SJSA1 (cell line): ENCODE measurements around the gene AFG1L. TPM values are rescaled to one million over a fixed set of nuclear protein-coding genes. Genes with fewer than 3 reads are reported as not detected.
"Not testable (repeated sequence)": the region's sequence is repeated elsewhere in the genome, so short reads cannot be mapped to it uniquely, and the experiment has no call there.

ENCODE experiments used
- DNase-seq, 2 experiments: peaks; one replicate each; pipeline ENCODE4 v3.0.0-alpha.2; 2015 to 2020; ENCODE audit warnings: low spot score in 2 of 2, low read depth in 1 of 2
- H3K27ac ChIP-seq: fragments of 250-450 bp; sonication (Bioruptor Pico); 2 replicates; pipeline ENCODE4 v1.5.1; 2020; ENCODE audit warnings: mild to moderate bottlenecking, moderate library complexity
- H3K27me3 ChIP-seq: fragments of 250-450 bp; sonication (Bioruptor Pico); replicated peaks from 2 replicates; pipeline ENCODE4 v1.5.1; 2020; ENCODE audit warnings: mild to moderate bottlenecking, moderate library complexity
- H3K36me3 ChIP-seq: fragments of 250-450 bp; sonication (Bioruptor Pico); 2 replicates; pipeline ENCODE4 v1.5.1; 2020; ENCODE audit warnings: mild to moderate bottlenecking
- H3K4me1 ChIP-seq: fragments of 250-450 bp; sonication (Bioruptor Pico); replicated peaks from 2 replicates; pipeline ENCODE4 v1.6.1; 2021; ENCODE audit warnings: mild to moderate bottlenecking
- H3K4me3 ChIP-seq: fragments of 250-450 bp; sonication (Bioruptor Pico); 2 replicates; pipeline ENCODE4 v1.5.1; 2020; ENCODE audit warnings: mild to moderate bottlenecking
- H3K9me3 ChIP-seq: fragments of 250-450 bp; sonication (Bioruptor Pico); replicated peaks from 2 replicates; pipeline ENCODE4 v1.5.1; 2020; ENCODE audit warnings: mild to moderate bottlenecking
- total RNA-seq: library from RNA; depleted of rRNA; stranded (reverse); fragments of >200 nt; shearing (Covaris generic); gene quantifications from 2 replicates; pipeline ENCODE4 v1.2.3, GENCODE V29; 2014

AFG1L gene
- total RNA-seq, 1 experiment from 2014 or later = 3.0 TPM

GRCh38 chr6:108523697-108524096, 228.8 kb downstream of the AFG1L start:
- Histone ChIP-seq H3K36me3 (no peaks in the 10 kb centered on the region), H3K9me3 (no peaks in the 10 kb centered on the region), H3K27me3 (no peaks in the 10 kb centered on the region), H3K4me1 (no peaks in the 10 kb centered on the region), H3K4me3 (no peak overlapping the region), H3K27ac (no peak overlapping the region)
- DNase-seq = no peak

- no peak for DNase-seq
Measured at GRCh38 chr6:108524528-108525248, 229.8 kb downstream of the AFG1L start.

GRCh38 chr6:108526739-108527174, 231.9 kb downstream of the AFG1L start:
- H3K4me1 ChIP-seq = no peaks in the 10 kb centered on the region
- no peaks in the 10 kb centered on the region for H3K27me3 ChIP-seq
- no peak overlapping the region for H3K4me3 ChIP-seq
- H3K27ac ChIP-seq = no peak overlapping the region
- H3K36me3 ChIP-seq = no peaks in the 10 kb centered on the region
- H3K9me3 ChIP-seq = no peaks in the 10 kb centered on the region
- DNase-seq = peak in 1 of 2 experiments; percentile 31

More at GRCh38 chr6:108524528-108525248, 229.8 kb downstream of the AFG1L start:
- Histone ChIP-seq H3K4me3 (no peak overlapping the region), H3K36me3 (no peaks in the 10 kb centered on the region), H3K27me3 (no peaks in the 10 kb centered on the region), H3K4me1 (no peaks in the 10 kb centered on the region), H3K9me3 (no peaks in the 10 kb centered on the region), H3K27ac (no peak overlapping the region)

GRCh38 chr6:108528878-108529277, 234.0 kb downstream of the AFG1L start:
- Histone ChIP-seq H3K4me3 (no peak overlapping the region), H3K27ac (no peak overlapping the region), H3K4me1 (no peaks in the 10 kb centered on the region), H3K9me3 (no peaks in the 10 kb centered on the region), H3K27me3 (no peaks in the 10 kb centered on the region), H3K36me3 (no peaks in the 10 kb centered on the region)
- DNase-seq = no peak

GRCh38 chr6:108531332-108531731, 236.5 kb downstream of the AFG1L start:
- no peaks in the 10 kb centered on the region for H3K9me3 ChIP-seq
- H3K4me1 ChIP-seq = no peaks in the 10 kb centered on the region
- no peaks in the 10 kb centered on the region for H3K27me3 ChIP-seq
- H3K36me3 ChIP-seq = no peaks in the 10 kb centered on the region
- DNase-seq = no peak
- H3K27ac ChIP-seq = no peak overlapping the region
- H3K4me3 ChIP-seq = no peak overlapping the region

- no peak overlapping the region for H3K27ac ChIP-seq
- no peaks in the 10 kb centered on the region for H3K36me3 ChIP-seq
- H3K9me3 ChIP-seq = no peaks in the 10 kb centered on the region
- no peaks in the 10 kb centered on the region for H3K4me1 ChIP-seq
- no peak overlapping the region for H3K4me3 ChIP-seq
- DNase-seq = no peak
- no peaks in the 10 kb centered on the region for H3K27me3 ChIP-seq
Measured at GRCh38 chr6:108535114-108535742, 240.4 kb downstream of the AFG1L start.

GRCh38 chr6:108535920-108536535, 241.2 kb downstream of the AFG1L start:
- not testable (repeated sequence) for H3K4me3 ChIP-seq, H3K36me3 ChIP-seq, H3K4me1 ChIP-seq, H3K27ac ChIP-seq, H3K27me3 ChIP-seq, H3K9me3 ChIP-seq, DNase-seq

GRCh38 chr6:108541843-108542759, 247.2 kb downstream of the AFG1L start:
- Histone ChIP-seq H3K4me3 (no peak overlapping the region), H3K27ac (no peak overlapping the region), H3K36me3 (no peaks in the 10 kb centered on the region), H3K9me3 (no peaks in the 10 kb centered on the region), H3K27me3 (no peaks in the 10 kb centered on the region), H3K4me1 (0 out of 2 replicates have a peak, but pooled peaks cover 4% of the 10 kb centered on the region)
- DNase-seq = peak in 1 of 2 experiments; percentile 60

GRCh38 chr6:108543175-108543940, 248.5 kb downstream of the AFG1L start:
- H3K27me3 ChIP-seq = no peaks in the 10 kb centered on the region

GRCh38 chr6:108544606-108545005, 249.8 kb downstream of the AFG1L start:
- no peaks in the 10 kb centered on the region for H3K9me3 ChIP-seq
- H3K27me3 ChIP-seq = no peaks in the 10 kb centered on the region
- DNase-seq = no peak

More at GRCh38 chr6:108543175-108543940, 248.5 kb downstream of the AFG1L start:
- Histone ChIP-seq H3K36me3 (no peaks in the 10 kb centered on the region), H3K27ac (no peak overlapping the region), H3K4me3 (no peak overlapping the region), H3K9me3 (no peaks in the 10 kb centered on the region), H3K4me1 (0 out of 2 replicates have a peak, but pooled peaks cover 4% of the 10 kb centered on the region)
- no peak for DNase-seq

GRCh38 chr6:108546079-108547049, 251.5 kb downstream of the AFG1L start:
- DNase-seq = no peak
- H3K9me3 ChIP-seq = no peaks in the 10 kb centered on the region
- H3K27ac ChIP-seq = no peak overlapping the region
- H3K4me3 ChIP-seq = no peak overlapping the region
- no peaks in the 10 kb centered on the region for H3K27me3 ChIP-seq
- peaks cover 12% of the 10 kb centered on the region; the same call in 1 of the 2 replicates for H3K4me1 ChIP-seq
- H3K36me3 ChIP-seq = no peaks in the 10 kb centered on the region

More at GRCh38 chr6:108544606-108545005, 249.8 kb downstream of the AFG1L start:
- Histone ChIP-seq H3K4me1 (peaks cover 4% of the 10 kb centered on the region; the same call in 1 of the 2 replicates), H3K36me3 (no peaks in the 10 kb centered on the region), H3K4me3 (no peak overlapping the region), H3K27ac (no peak overlapping the region)

GRCh38 chr6:108549241-108549640, 254.4 kb downstream of the AFG1L start:
- Histone ChIP-seq H3K36me3 (no peaks in the 10 kb centered on the region), H3K4me1 (peaks cover 7% of the 10 kb centered on the region; the same call in 1 of the 2 replicates), H3K4me3 (no peak overlapping the region), H3K9me3 (no peaks in the 10 kb centered on the region), H3K27ac (no peak overlapping the region), H3K27me3 (no peaks in the 10 kb centered on the region)
- no peak for DNase-seq
